NB4 (cell line): ENCODE results near the gene KAT6B.

ENCODE experiments used
- CTCF ChIP-seq: IDR thresholded peaks from one replicate; pipeline ENCODE4 v1.5.1; 2012; ENCODE audit warnings: low read depth, low read length
- MYC ChIP-seq: IDR thresholded peaks from 2 replicates; pipeline ENCODE4 v1.6.1; 2011; ENCODE audit warnings: low read depth, low read length
- POLR2A ChIP-seq: IDR thresholded peaks from 2 replicates; pipeline ENCODE4 v1.6.1; 2011; ENCODE audit warnings: mild to moderate bottlenecking; ENCODE audit not compliant: insufficient read length; ENCODE audit errors: extremely low read depth
- TF ChIP-seq, protein P1 (sequence below): IDR thresholded peaks from 2 replicates; pipeline ENCODE4 v1.6.1; 2011; ENCODE audit warnings: low read depth, low read length

GRCh38 chr10:74801447-74801846 lies 25.0 kb upstream of the KAT6B start:
- TF ChIP-seq POLR2A (no peak), CTCF (no peak), MYC (no peak)
- TF ChIP-seq, protein P1, sequence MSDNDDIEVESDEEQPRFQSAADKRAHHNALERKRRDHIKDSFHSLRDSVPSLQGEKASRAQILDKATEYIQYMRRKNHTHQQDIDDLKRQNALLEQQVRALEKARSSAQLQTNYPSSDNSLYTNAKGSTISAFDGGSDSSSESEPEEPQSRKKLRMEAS = no peak
